ENCODE measurements around the gene APBA2. TPM values are rescaled to one million over a fixed set of nuclear protein-coding genes. Genes with fewer than 3 reads are reported as not detected.

APBA2 gene
- total and polyA plus RNA-seq, 3 donors from 2014 or later: 18.5 to 37.7 (median 29.5) TPM

GRCh38 chr15:28996289-28996688 is 110.5 kb downstream of the APBA2 start:
- DNase-seq: no peak
- 91 to 93% methylated on average over 5 of the region's 5 CpGs for WGBS, 2 donors
- Histone ChIP-seq H3K4me1 (peaks cover 13% of the 10 kb centered on the region), H3K9me3 (no peaks in the 10 kb centered on the region), H3K27ac (no peak overlapping the region), H3K4me3 (no peak overlapping the region), H3K27me3 (no peaks in the 10 kb centered on the region), H3K36me3 (ENCODE audit: low read depth, missing control alignments) (no peaks in the 10 kb centered on the region)
- no peak for TF ChIP-seq POLR2A (IDR thresholded peaks at IDR 0.05)
- TF ChIP-seq, protein P1, sequence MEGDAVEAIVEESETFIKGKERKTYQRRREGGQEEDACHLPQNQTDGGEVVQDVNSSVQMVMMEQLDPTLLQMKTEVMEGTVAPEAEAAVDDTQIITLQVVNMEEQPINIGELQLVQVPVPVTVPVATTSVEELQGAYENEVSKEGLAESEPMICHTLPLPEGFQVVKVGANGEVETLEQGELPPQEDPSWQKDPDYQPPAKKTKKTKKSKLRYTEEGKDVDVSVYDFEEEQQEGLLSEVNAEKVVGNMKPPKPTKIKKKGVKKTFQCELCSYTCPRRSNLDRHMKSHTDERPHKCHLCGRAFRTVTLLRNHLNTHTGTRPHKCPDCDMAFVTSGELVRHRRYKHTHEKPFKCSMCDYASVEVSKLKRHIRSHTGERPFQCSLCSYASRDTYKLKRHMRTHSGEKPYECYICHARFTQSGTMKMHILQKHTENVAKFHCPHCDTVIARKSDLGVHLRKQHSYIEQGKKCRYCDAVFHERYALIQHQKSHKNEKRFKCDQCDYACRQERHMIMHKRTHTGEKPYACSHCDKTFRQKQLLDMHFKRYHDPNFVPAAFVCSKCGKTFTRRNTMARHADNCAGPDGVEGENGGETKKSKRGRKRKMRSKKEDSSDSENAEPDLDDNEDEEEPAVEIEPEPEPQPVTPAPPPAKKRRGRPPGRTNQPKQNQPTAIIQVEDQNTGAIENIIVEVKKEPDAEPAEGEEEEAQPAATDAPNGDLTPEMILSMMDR (IDR thresholded peaks at IDR 0.05): no peak
- intact Hi-C loops (cut with DNase I; ENCODE audit: low total_unique reads): no loop called here

GRCh38 chr15:28996953-28997352 is 111.2 kb downstream of the APBA2 start:
- Histone ChIP-seq H3K27me3 (no peaks in the 10 kb centered on the region), H3K27ac (no peak overlapping the region), H3K4me3 (no peak overlapping the region), H3K4me1 (peaks cover 12% of the 10 kb centered on the region), H3K9me3 (no peaks in the 10 kb centered on the region), H3K36me3 (ENCODE audit: low read depth, missing control alignments) (no peaks in the 10 kb centered on the region)
- DNase-seq: no peak
- intact Hi-C loops (cut with DNase I; ENCODE audit: low total_unique reads): no loop called here
- TF ChIP-seq, protein P1 (IDR thresholded peaks at IDR 0.05): no peak
- no peak for TF ChIP-seq POLR2A (IDR thresholded peaks at IDR 0.05)
- 88 to 93% methylated on average over 5 of the region's 5 CpGs for WGBS, 2 donors

DNA sequence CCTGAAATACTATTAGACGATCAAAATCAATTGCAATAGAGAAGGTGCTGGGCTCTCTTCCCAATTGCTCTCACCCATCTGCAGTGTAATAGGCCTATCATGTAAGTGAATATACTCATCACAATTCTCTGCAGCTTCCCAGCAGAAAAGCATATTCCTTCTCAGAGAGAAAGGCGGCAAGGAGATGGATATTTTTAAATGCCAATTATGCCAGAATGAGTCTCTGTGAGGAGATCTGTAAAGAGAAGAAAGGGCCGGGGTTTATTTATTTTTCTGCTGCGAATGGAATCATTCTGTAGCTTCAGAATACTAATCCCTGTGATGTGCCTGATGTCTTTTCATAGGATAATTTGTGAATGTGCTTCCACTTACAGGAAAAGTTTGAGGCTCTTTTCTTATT is 112.0 kb downstream of the APBA2 start:
- DNase-seq: no peak
- 93 to 99% methylated on average over 4 of the region's 4 CpGs for WGBS, 2 donors
- Histone ChIP-seq H3K9me3 (no peaks in the 10 kb centered on the region), H3K36me3 (ENCODE audit: low read depth, missing control alignments) (no peaks in the 10 kb centered on the region), H3K4me1 (peaks cover 6% of the 10 kb centered on the region), H3K4me3 (no peak overlapping the region), H3K27me3 (no peaks in the 10 kb centered on the region), H3K27ac (no peak overlapping the region)
- TF ChIP-seq POLR2A (IDR thresholded peaks at IDR 0.05): no peak
- TF ChIP-seq, protein P1 (IDR thresholded peaks at IDR 0.05): no peak
- intact Hi-C loops (cut with DNase I; ENCODE audit: low total_unique reads): no loop called here

GRCh38 chr15:28998511-28998910 is 112.7 kb downstream of the APBA2 start:
- no peak for DNase-seq
- peaks cover 4% of the 10 kb centered on the region for H3K4me1 ChIP-seq
- H3K9me3 ChIP-seq: no peaks in the 10 kb centered on the region
- TF ChIP-seq, protein P1 (IDR thresholded peaks at IDR 0.05): no peak
- no peak for TF ChIP-seq POLR2A (IDR thresholded peaks at IDR 0.05)
- intact Hi-C loops (cut with DNase I; ENCODE audit: low total_unique reads): no loop called here
- 90 to 96% methylated on average over 5 of the region's 5 CpGs for WGBS, 2 donors
- H3K27me3 ChIP-seq: no peaks in the 10 kb centered on the region
- no peak overlapping the region for H3K27ac ChIP-seq
- no peaks in the 10 kb centered on the region for H3K36me3 ChIP-seq (ENCODE audit: low read depth, missing control alignments)
- H3K4me3 ChIP-seq: no peak overlapping the region

DNA sequence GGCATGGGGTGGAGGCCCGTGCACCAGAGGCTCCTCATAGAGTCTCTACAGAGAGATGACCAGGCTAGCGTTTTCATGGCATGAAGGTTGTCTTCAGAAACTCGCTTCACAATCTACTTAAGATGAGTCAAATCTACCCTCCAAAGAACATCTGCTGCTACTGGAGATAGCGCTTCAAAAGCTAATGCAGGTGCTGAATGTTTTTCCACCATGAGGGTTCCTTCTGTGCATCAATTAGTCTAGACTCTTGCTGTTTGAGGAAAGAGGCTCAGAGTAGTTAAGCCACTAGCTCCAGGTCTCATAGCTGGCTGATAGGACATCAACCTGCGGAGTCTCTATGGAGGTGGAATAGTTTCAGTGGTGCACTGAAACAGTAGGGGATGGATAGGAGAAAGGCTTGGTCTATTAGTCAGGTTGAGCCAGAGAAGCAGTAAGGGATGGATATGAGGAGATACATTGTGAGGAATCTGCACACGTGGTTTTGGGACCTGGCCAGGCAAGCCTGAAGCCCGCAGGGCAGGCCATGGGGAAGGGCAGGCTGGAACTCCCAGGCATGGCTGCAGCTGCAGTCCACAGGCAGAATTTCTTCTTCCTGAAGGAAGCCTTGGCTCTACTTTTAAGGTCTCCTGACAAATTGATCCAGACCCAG is 117.5 kb downstream of the APBA2 start:
- Histone ChIP-seq H3K27ac (no peak overlapping the region), H3K9me3 (no peaks in the 10 kb centered on the region), H3K27me3 (no peaks in the 10 kb centered on the region), H3K4me3 (no peak overlapping the region), H3K36me3 (ENCODE audit: low read depth, missing control alignments) (no peaks in the 10 kb centered on the region), H3K4me1 (no peaks in the 10 kb centered on the region)
- DNase-seq: no peak
- no peak for TF ChIP-seq POLR2A (IDR thresholded peaks at IDR 0.05)
- TF ChIP-seq, protein P1 (IDR thresholded peaks at IDR 0.05): no peak
- 88 to 89% methylated on average over 7 of the region's 7 CpGs for WGBS, 2 donors
- intact Hi-C loops (cut with DNase I; ENCODE audit: low total_unique reads): no loop called here
